Measurements from ENCODE around the gene OR2AG2.
A peak's percentile ranks its signal among the peaks of the same experiment; 100 is the strongest.

Gene OR2AG2

GRCh38 chr11:6738590-6738989, 33.2 kb downstream of the OR2AG2 start:
- no peak for DNase-seq

GRCh38 chr11:6737872-6738466, 33.8 kb downstream of the OR2AG2 start:
- DNase-seq = peak; percentile 71

GRCh38 chr11:6736495-6737121, 35.2 kb downstream of the OR2AG2 start:
- no peak for DNase-seq

GRCh38 chr11:6735306-6735705, 36.5 kb downstream of the OR2AG2 start:
- DNase-seq = no peak

- DNase-seq = no peak
These were observed 37.2 kb downstream of the OR2AG2 start for GRCh38 chr11:6734616-6735015.

GRCh38 chr11:6733326-6734275, 38.2 kb downstream of the OR2AG2 start:
- DNase-seq = peak; percentile 65

GRCh38 chr11:6727971-6728760, 43.6 kb downstream of the OR2AG2 start:
- no peak for DNase-seq

GRCh38 chr11:6725386-6725896, 46.3 kb downstream of the OR2AG2 start:
- DNase-seq = no peak

GRCh38 chr11:6724013-6724412, 47.8 kb downstream of the OR2AG2 start:
- no peak for DNase-seq

GRCh38 chr11:6721343-6721742, 50.4 kb downstream of the OR2AG2 start:
- DNase-seq = no peak

GRCh38 chr11:6719576-6719975, 52.2 kb downstream of the OR2AG2 start:
- DNase-seq = no peak

- DNase-seq = no peak
These were observed 54.4 kb downstream of the OR2AG2 start for GRCh38 chr11:6717426-6717825.

Data from central memory CD4-positive, alpha-beta T cell (primary cell).